IMR-90 (cell line): Measurements from ENCODE around the gene LSM12. TPM values are rescaled to one million over a fixed set of nuclear protein-coding genes. Genes with fewer than 3 reads are reported as not detected.

Source experiments
- ATAC-seq: fragments of 200-7000 bp; cut with Tn5 transposase; 2 replicates; pipeline ENCODE4 v1.9.1; 2020; ENCODE audit warnings: low read depth, mild to moderate bottlenecking, moderate library complexity
- BruUV-seq: library from RNA; stranded (reverse); fragments of 400-500 nt; replicated peaks from 2 replicates; lab custom pipeline; 2021; lab: Mats Ljungman, UMichigan
- CTCF ChIA-PET: fragments of 300-600 bp; formaldehyde crosslinking; extraction: SDS; loops from one replicate; lab custom pipeline; 2021; ENCODE audit warnings: antibody characterized with exemption; lab: Yijun Ruan, JAX
- POLR2A ChIA-PET: fragments of 300-600 bp; sonication (Branson Sonifier 250); formaldehyde crosslinking; loops from one replicate; lab custom pipeline; 2022; ENCODE audit warnings: antibody characterized with exemption; ENCODE audit not compliant: unreplicated experiment; lab: Charles Lee
- DNase-seq: peaks from one replicate; pipeline ENCODE4 v3.0.0; 2013
- H2AFZ ChIP-seq: replicated peaks from 2 replicates; pipeline ENCODE3; 2013; ENCODE audit warnings: low read length, mild to moderate bottlenecking; ENCODE audit not compliant: poor library complexity
- H2AK5ac ChIP-seq: 2 replicates; pipeline ENCODE4 v1.6.1; 2013; ENCODE audit warnings: low read depth, low read length, inconsistent platforms
- H2AK9ac ChIP-seq: replicated peaks from 2 replicates; pipeline ENCODE3; 2013; ENCODE audit warnings: mild to moderate bottlenecking, low read depth, low read length, moderate library complexity; ENCODE audit not compliant: poor library complexity
- H2BK120ac ChIP-seq: 2 replicates; pipeline ENCODE4 v1.6.1; 2013; ENCODE audit warnings: low read depth, low read length, inconsistent platforms
- H2BK15ac ChIP-seq: 3 replicates; pipeline ENCODE4 v1.6.1; 2013; ENCODE audit warnings: low read depth, low read length, inconsistent platforms
- H2BK20ac ChIP-seq: 2 replicates; pipeline ENCODE4 v1.6.1; 2013; ENCODE audit warnings: low read depth, mild to moderate bottlenecking, inconsistent platforms, low read length, moderate library complexity
- H2BK5ac ChIP-seq: 2 replicates; pipeline ENCODE4 v1.6.1; 2013; ENCODE audit warnings: mild to moderate bottlenecking, low read depth, low read length, inconsistent platforms; ENCODE audit not compliant: poor library complexity, severe bottlenecking
- H3K14ac ChIP-seq: replicated peaks from 2 replicates; pipeline ENCODE4 v1.6.1; 2013; ENCODE audit warnings: low read depth, low read length, inconsistent platforms
- H3K18ac ChIP-seq: 2 replicates; pipeline ENCODE4 v1.6.1; 2013; ENCODE audit warnings: low read depth, low read length, control low read depth
- H3K23ac ChIP-seq: 2 replicates; pipeline ENCODE4 v1.6.1; 2013; ENCODE audit warnings: low read depth, low read length, inconsistent platforms
- H3K27ac ChIP-seq: 2 replicates; pipeline ENCODE4 v1.5.1; 2013; ENCODE audit warnings: mild to moderate bottlenecking, control low read depth, low read length; ENCODE audit not compliant: insufficient read depth
- H3K27me3 ChIP-seq: 2 replicates; pipeline ENCODE4 v1.6.1; 2013; ENCODE audit warnings: low read length; ENCODE audit not compliant: control insufficient read depth, insufficient read depth
- H3K36me3 ChIP-seq: 2 replicates; pipeline ENCODE4 v1.6.1; 2013; ENCODE audit warnings: low read length, mixed read lengths; ENCODE audit not compliant: control insufficient read depth, insufficient read depth
- H3K4ac ChIP-seq: 2 replicates; pipeline ENCODE4 v1.6.1; 2013; ENCODE audit warnings: low read depth, low read length, inconsistent platforms
- H3K4me1 ChIP-seq: 2 replicates; pipeline ENCODE4 v1.6.1; 2013; ENCODE audit warnings: low read length, mixed read lengths; ENCODE audit not compliant: control insufficient read depth, insufficient read depth
- H3K4me2 ChIP-seq: 2 replicates; pipeline ENCODE4 v1.6.1; 2013; ENCODE audit warnings: low read depth, mild to moderate bottlenecking, control low read depth, low read length, moderate library complexity
- H3K4me3 ChIP-seq: 2 replicates; pipeline ENCODE4 v1.5.1; 2013; ENCODE audit warnings: low read depth, mild to moderate bottlenecking, control low read depth, low read length, moderate library complexity; ENCODE audit not compliant: insufficient read depth
- H3K56ac ChIP-seq: 2 replicates; pipeline ENCODE4 v1.6.1; 2013; ENCODE audit warnings: low read length, inconsistent platforms; ENCODE audit not compliant: insufficient read depth; ENCODE audit errors: extremely low read depth
- H3K79me1 ChIP-seq, 2 experiments: 2 replicates each; pipeline ENCODE4 v1.6.1; 2013; ENCODE audit warnings: low read length in 2 of 2, inconsistent platforms in 1 of 2, low read depth in 1 of 2
- H3K9ac ChIP-seq: 2 replicates; pipeline ENCODE4 v1.6.1; 2013; ENCODE audit warnings: low read depth, low read length, control low read depth
- H3K9me1 ChIP-seq: 2 replicates; pipeline ENCODE4 v1.6.1; 2013; ENCODE audit warnings: low read length, inconsistent platforms; ENCODE audit not compliant: insufficient read depth
- H3K9me3 ChIP-seq: 2 replicates; pipeline ENCODE4 v1.6.1; 2013; ENCODE audit warnings: low read length; ENCODE audit not compliant: control insufficient read depth, insufficient read depth
- H4K20me1 ChIP-seq: 2 replicates; pipeline ENCODE4 v1.6.1; 2013; ENCODE audit warnings: low read length, inconsistent platforms; ENCODE audit not compliant: insufficient read depth
- H4K5ac ChIP-seq: 2 replicates; pipeline ENCODE4 v1.6.1; 2013; ENCODE audit warnings: mild to moderate bottlenecking, low read depth, low read length, control low read depth
- H4K8ac ChIP-seq, 2 experiments: 2 replicates each; pipeline ENCODE4 v1.6.1; 2013; ENCODE audit warnings: low read depth in 2 of 2, low read length in 2 of 2, control low read depth in 1 of 2, inconsistent platforms in 1 of 2
- H4K91ac ChIP-seq: 2 replicates; pipeline ENCODE4 v1.6.1; 2013; ENCODE audit warnings: low read depth, low read length, inconsistent platforms; ENCODE audit not compliant: insufficient read depth
- BHLHE40 ChIP-seq: fragments of 150-350 bp; IDR thresholded peaks from 2 replicates; pipeline ENCODE4 v1.6.1; 2016; ENCODE audit warnings: mild to moderate bottlenecking, low read depth, low read length
- CEBPB ChIP-seq: IDR thresholded peaks from 2 replicates; pipeline ENCODE4 v1.6.1; 2012; ENCODE audit warnings: low read depth, low read length, improper control_type of control experiment
- CHD1 ChIP-seq: IDR thresholded peaks from 2 replicates; pipeline ENCODE4 v1.6.1; 2012; ENCODE audit warnings: low read depth, low read length, improper control_type of control experiment
- FOS ChIP-seq: fragments of 150-350 bp; IDR thresholded peaks from 2 replicates; pipeline ENCODE4 v1.6.1; 2016; ENCODE audit warnings: low read depth, low read length
- MAFK ChIP-seq: IDR thresholded peaks from 2 replicates; pipeline ENCODE4 v1.6.1; 2012; ENCODE audit warnings: low read depth, low read length, improper control_type of control experiment
- MAZ ChIP-seq: IDR thresholded peaks from 2 replicates; pipeline ENCODE4 v1.6.1; 2012; ENCODE audit warnings: low read depth, mild to moderate bottlenecking, low read length, improper control_type of control experiment, moderate library complexity, borderline replicate concordance
- MXI1 ChIP-seq: IDR thresholded peaks from 2 replicates; pipeline ENCODE4 v1.6.1; 2012; ENCODE audit warnings: low read depth, mild to moderate bottlenecking, low read length, moderate library complexity, borderline replicate concordance
- NFE2L2 ChIP-seq: fragments of 150-350 bp; IDR thresholded peaks from 2 replicates; pipeline ENCODE4 v1.6.1; 2016; ENCODE audit warnings: low read depth, mild to moderate bottlenecking, low read length
- POLR2A ChIP-seq: IDR thresholded peaks from 2 replicates; pipeline ENCODE4 v1.6.1; 2012; ENCODE audit warnings: mild to moderate bottlenecking, low read depth, low read length
- RAD21 ChIP-seq: IDR thresholded peaks from 2 replicates; pipeline ENCODE4 v1.6.1; 2012; ENCODE audit warnings: low read length, improper control_type of control experiment
- RCOR1 ChIP-seq: IDR thresholded peaks from 2 replicates; pipeline ENCODE4 v1.6.1; 2012; ENCODE audit warnings: mild to moderate bottlenecking, low read length, improper control_type of control experiment; ENCODE audit not compliant: insufficient replicate concordance
- SMC3 ChIP-seq: fragments of 150-350 bp; IDR thresholded peaks from 2 replicates; pipeline ENCODE4 v1.6.1; 2016; ENCODE audit warnings: low read depth, mild to moderate bottlenecking, antibody characterized with exemption, low read length, moderate library complexity
- WGBS, 2 experiments: methylation state at CpG; one replicate each; pipeline versions ENCODE4 v1.1.5 to v1.1.7; 2013; ENCODE audit warnings: missing lambda C conversion rate in 2 of 2; ENCODE audit not compliant: insufficient read length in 1 of 2; ENCODE audit errors: extremely low coverage in 2 of 2; 5-methylcytosine and 5-hydroxymethylcytosine counted together
- dilution Hi-C: fragments of 300-500 bp; cut with HindIII; formaldehyde crosslinking; loops from one replicate; pipeline ENCODE4 v1.14.3; 2018; ENCODE audit warnings: low sequenced_read_pairs; ENCODE audit not compliant: unreplicated experiment
- in situ Hi-C: fragments of 300-500 bp; cut with MboI; formaldehyde crosslinking; loops from 3 replicates; pipeline ENCODE4 v1.14.3; 2019; ENCODE audit warnings: low sequenced_read_pairs, inconsistent platforms, mixed read lengths
- intact Hi-C: fragments of 100-400 bp; cut with micrococcal nuclease; formaldehyde crosslinking; loops from 2 replicates; pipeline ENCODE4 v1.10.0; 2022
- polyA plus RNA-seq, 3 experiments: library from polyadenylated mRNA; depleted of rRNA; stranded (reverse); fragments of >200 nt; gene quantifications; 2 replicates each; pipeline ENCODE4 v1.2.3, GENCODE V29; 2012; ENCODE audit warnings: low replicate concordance in 1 of 3
- total RNA-seq: library from RNA; depleted of rRNA; stranded (reverse); fragments of >200 nt; gene quantifications from 2 replicates; pipeline ENCODE4 v1.2.3, GENCODE V29; 2012
- TF ChIP-seq, protein P1 (sequence below): fragments of 150-350 bp; IDR thresholded peaks from 2 replicates; pipeline ENCODE4 v1.6.1; 2017; ENCODE audit warnings: mild to moderate bottlenecking, antibody characterized with exemption, low read length, low read depth
- TF ChIP-seq, protein P2 (sequence below): fragments of 150-350 bp; IDR thresholded peaks from 2 replicates; pipeline ENCODE4 v1.6.1; 2016; ENCODE audit warnings: low read depth, mild to moderate bottlenecking, low read length, moderate library complexity, borderline replicate concordance

LSM12 gene
- total and polyA plus RNA-seq, 2 of the 4 experiments (the other 2 are of a cell fraction): 38.0 to 41.0 TPM

DNA sequence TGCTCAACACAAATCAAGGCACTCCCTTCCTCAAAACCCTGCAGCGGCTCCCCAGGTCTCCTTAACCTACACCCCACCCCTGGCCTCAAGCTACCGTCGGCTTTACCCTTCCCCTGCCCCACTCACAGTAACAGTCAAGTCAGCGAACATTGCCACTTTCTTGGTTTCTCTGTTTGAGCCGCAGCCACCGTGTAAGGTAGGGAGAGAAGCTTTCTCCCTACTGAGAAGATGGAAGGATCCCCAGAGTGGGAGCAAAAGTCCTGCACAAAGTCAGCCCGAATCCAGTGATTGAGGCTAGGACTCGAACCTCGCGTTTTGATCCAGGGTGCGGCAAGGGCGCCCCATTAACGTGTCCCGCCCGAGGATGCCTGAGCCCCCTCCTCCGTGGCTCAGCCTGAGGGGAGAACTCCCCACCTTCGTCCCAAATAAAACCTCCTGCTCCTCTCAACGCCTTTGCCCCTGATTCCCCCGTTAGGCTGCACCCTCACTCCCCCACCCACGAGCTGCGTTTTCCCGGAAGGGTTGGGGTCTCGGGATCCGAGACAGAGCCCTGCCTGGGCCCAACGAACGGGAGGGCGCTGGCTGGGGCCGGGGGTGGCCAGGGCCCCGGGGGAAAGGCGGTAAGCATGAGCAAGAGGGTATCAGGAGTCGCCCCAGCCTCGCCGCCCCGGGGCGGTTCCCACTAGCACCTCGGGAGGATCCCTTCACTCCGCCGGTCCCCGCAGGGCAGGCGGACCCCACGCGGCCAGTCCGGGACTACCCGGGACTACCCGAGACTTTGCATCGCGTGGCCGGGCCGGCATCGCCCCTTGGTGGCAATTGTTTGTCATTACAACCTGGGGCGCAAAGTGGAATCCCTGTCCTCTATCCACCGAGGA lies 72.0 kb downstream of the LSM12 start:
- Histone ChIP-seq H3K27ac (no peak overlapping the region), H2AK5ac (no peak overlapping the region), H3K9me1 (peaks cover 3% of the 10 kb centered on the region; the same call in 1 of the 2 replicates), H3K36me3 (no peaks in the 10 kb centered on the region), H3K18ac (no peak overlapping the region), H3K79me1 (no peaks in the 10 kb centered on the region), H2BK120ac (no peak overlapping the region), H3K9ac (no peak overlapping the region), H3K27me3 (peaks cover 18% of the 10 kb centered on the region), H3K4me2 (peak overlapping the region; percentile 46; the same call in 1 of the 2 replicates), H3K4me3 (no peak overlapping the region; the same call in 1 of the 2 replicates), H4K5ac (no peak overlapping the region), H3K14ac (no peak overlapping the region), H4K8ac (no peak overlapping the region), H3K4me1 (no peaks in the 10 kb centered on the region; the same call in 1 of the 2 replicates), H3K56ac (no peak overlapping the region), H2BK15ac (no peak overlapping the region), H2BK5ac (no peak overlapping the region), H2AFZ (peak overlapping the region; percentile 80), H2AK9ac (peak overlapping the region; percentile 44), H2BK20ac (no peak overlapping the region), H3K4ac (no peak overlapping the region), H4K91ac (no peak overlapping the region), H3K23ac (no peak overlapping the region), H4K20me1 (no peaks in the 10 kb centered on the region), H3K9me3 (no peaks in the 10 kb centered on the region)
- in situ Hi-C loops: no loop called here
- DNase-seq (peak; percentile 37), ATAC-seq (peak; percentile 99)
- no TSS peak for BruUV-seq
- WGBS, 2 experiments: 6% methylated on average over 26 of the region's 52 CpGs; no CpG with 5 or more reads in 1 of the 2 experiments
- intact Hi-C loops: loop anchor here (1.0 kb wide), 2 partner anchors 50 to 116 kb away; no protein-coding TSS in a partner anchor
- dilution Hi-C loops: no loop called here
- CTCF ChIA-PET: interaction anchor here (1.1 to 2.4 kb wide), 4 partner anchors 19 to 85 kb away, joined by 3 to 11 read pairs (median 6); no protein-coding TSS in a partner anchor
- POLR2A ChIA-PET: no interaction called here
- TF ChIP-seq, protein P1, sequence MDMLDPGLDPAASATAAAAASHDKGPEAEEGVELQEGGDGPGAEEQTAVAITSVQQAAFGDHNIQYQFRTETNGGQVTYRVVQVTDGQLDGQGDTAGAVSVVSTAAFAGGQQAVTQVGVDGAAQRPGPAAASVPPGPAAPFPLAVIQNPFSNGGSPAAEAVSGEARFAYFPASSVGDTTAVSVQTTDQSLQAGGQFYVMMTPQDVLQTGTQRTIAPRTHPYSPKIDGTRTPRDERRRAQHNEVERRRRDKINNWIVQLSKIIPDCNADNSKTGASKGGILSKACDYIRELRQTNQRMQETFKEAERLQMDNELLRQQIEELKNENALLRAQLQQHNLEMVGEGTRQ: no peak
- TF ChIP-seq CEBPB (no peak), RCOR1 (no peak), MAZ (no peak), RAD21 (peak; percentile 93), MXI1 (no peak), BHLHE40 (no peak), FOS (no peak), CHD1 (no peak), NFE2L2 (no peak), POLR2A (peak; percentile 38; the same call in 1 of the 2 replicates), SMC3 (peak; percentile 90), MAFK (no peak)
- TF ChIP-seq, protein P2, sequence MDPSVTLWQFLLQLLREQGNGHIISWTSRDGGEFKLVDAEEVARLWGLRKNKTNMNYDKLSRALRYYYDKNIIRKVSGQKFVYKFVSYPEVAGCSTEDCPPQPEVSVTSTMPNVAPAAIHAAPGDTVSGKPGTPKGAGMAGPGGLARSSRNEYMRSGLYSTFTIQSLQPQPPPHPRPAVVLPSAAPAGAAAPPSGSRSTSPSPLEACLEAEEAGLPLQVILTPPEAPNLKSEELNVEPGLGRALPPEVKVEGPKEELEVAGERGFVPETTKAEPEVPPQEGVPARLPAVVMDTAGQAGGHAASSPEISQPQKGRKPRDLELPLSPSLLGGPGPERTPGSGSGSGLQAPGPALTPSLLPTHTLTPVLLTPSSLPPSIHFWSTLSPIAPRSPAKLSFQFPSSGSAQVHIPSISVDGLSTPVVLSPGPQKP: no peak
